DND-41 (cell line): Measurements from ENCODE around the gene ATG2A.

Source experiments
- ATAC-seq: fragments of 200-7000 bp; cut with Tn5 transposase; 3 replicates; pipeline ENCODE4 v1.9.1; 2021; ENCODE audit warnings: low read depth; ENCODE audit not compliant: insufficient read depth
- DNase-seq: peaks from one replicate; pipeline ENCODE4 v3.0.0-alpha.2; 2020
- H2AFZ ChIP-seq: 2 replicates; pipeline ENCODE4 v1.6.0; 2012; ENCODE audit warnings: low read depth, low read length
- H3K27ac ChIP-seq: 2 replicates; pipeline ENCODE4 v1.5.1; 2012; ENCODE audit warnings: low read length, inconsistent platforms
- H3K27me3 ChIP-seq: fragments of 200-600 bp; sonication (generic); 2 replicates; pipeline ENCODE4 v1.6.0; 2012; ENCODE audit warnings: low read length, mild to moderate bottlenecking, inconsistent platforms; ENCODE audit not compliant: insufficient read depth, poor library complexity
- H3K36me3 ChIP-seq: 2 replicates; pipeline ENCODE4 v1.5.1; 2012; ENCODE audit warnings: low read length, inconsistent platforms; ENCODE audit not compliant: insufficient read depth
- H3K4me1 ChIP-seq: 2 replicates; pipeline ENCODE4 v1.5.1; 2012; ENCODE audit warnings: mild to moderate bottlenecking, low read length; ENCODE audit not compliant: insufficient read depth
- H3K4me2 ChIP-seq: 2 replicates; pipeline ENCODE4 v1.6.0; 2012; ENCODE audit warnings: mild to moderate bottlenecking, moderate library complexity, low read length, inconsistent platforms; ENCODE audit not compliant: insufficient read depth
- H3K4me3 ChIP-seq, 2 experiments: fragments of 200-600 bp in 1 of 2; shearing (Covaris generic) in 1 of 2; 2 replicates each; pipeline ENCODE4 v1.5.1; 2012 to 2016; ENCODE audit warnings: inconsistent platforms in 2 of 2, low read length in 2 of 2, mild to moderate bottlenecking in 2 of 2, low read depth in 1 of 2, moderate library complexity in 1 of 2
- H3K79me2 ChIP-seq: 2 replicates; pipeline ENCODE4 v1.6.0; 2012; ENCODE audit warnings: low read length, inconsistent platforms; ENCODE audit not compliant: insufficient read depth
- H3K9ac ChIP-seq: 2 replicates; pipeline ENCODE4 v1.6.0; 2012; ENCODE audit warnings: low read depth, mild to moderate bottlenecking, inconsistent platforms, low read length, moderate library complexity
- H3K9me3 ChIP-seq: 2 replicates; pipeline ENCODE4 v1.5.1; 2012; ENCODE audit warnings: low read length, moderate library complexity, mild to moderate bottlenecking, inconsistent platforms; ENCODE audit not compliant: insufficient read depth, severe bottlenecking
- H4K20me1 ChIP-seq: 2 replicates; pipeline ENCODE4 v1.6.0; 2012; ENCODE audit warnings: low read length; ENCODE audit not compliant: insufficient read depth
- EZH2 ChIP-seq: IDR thresholded peaks from 3 replicates; pipeline ENCODE4 v1.6.1; 2012; ENCODE audit warnings: borderline replicate concordance, low read depth, mild to moderate bottlenecking, moderate library complexity, low read length, inconsistent platforms; ENCODE audit not compliant: severe bottlenecking
- TF ChIP-seq, protein P1 (sequence below): IDR thresholded peaks from 2 replicates; pipeline ENCODE4 v1.5.1; 2012; ENCODE audit warnings: borderline replicate concordance, low read length, moderate library complexity, mild to moderate bottlenecking; ENCODE audit not compliant: poor library complexity, severe bottlenecking; ENCODE audit errors: extremely low read depth

Gene ATG2A

DNA sequence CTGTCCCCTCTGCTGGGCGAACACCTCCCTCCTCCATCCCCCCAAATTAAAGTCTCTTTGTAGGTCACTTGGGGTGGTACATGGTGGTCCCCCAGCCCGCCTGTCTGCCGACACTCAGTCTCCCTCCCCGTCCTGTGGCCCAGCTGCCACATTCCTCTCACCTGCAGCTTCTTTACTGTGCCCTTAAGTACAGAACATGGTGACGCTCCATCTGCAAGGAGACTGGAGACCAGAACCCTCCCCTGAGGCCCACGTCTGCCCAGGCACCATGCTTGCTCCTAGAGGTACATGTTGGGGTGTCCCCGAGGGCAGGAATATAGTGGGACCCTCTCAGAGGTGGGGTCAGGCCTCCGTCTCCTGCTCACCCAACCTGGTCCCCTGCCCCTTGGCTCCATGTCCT is 33.0 kb downstream of the ATG2A start:
- Histone ChIP-seq H2AFZ (no peak overlapping the region), H3K9me3 (no peaks in the 10 kb centered on the region), H4K20me1 (no peaks in the 10 kb centered on the region), H3K9ac (no peak overlapping the region; the same call in 1 of the 2 replicates), H3K4me3 (no peak overlapping the region), H3K27ac (peak overlapping the region; percentile 18; the same call in 1 of the 2 replicates), H3K4me2 (no peak overlapping the region), H3K79me2 (peaks cover 2% of the 10 kb centered on the region), H3K4me1 (peaks cover 51% of the 10 kb centered on the region), H3K36me3 (no peaks in the 10 kb centered on the region), H3K27me3 (no peaks in the 10 kb centered on the region)
- TF ChIP-seq, protein P1, sequence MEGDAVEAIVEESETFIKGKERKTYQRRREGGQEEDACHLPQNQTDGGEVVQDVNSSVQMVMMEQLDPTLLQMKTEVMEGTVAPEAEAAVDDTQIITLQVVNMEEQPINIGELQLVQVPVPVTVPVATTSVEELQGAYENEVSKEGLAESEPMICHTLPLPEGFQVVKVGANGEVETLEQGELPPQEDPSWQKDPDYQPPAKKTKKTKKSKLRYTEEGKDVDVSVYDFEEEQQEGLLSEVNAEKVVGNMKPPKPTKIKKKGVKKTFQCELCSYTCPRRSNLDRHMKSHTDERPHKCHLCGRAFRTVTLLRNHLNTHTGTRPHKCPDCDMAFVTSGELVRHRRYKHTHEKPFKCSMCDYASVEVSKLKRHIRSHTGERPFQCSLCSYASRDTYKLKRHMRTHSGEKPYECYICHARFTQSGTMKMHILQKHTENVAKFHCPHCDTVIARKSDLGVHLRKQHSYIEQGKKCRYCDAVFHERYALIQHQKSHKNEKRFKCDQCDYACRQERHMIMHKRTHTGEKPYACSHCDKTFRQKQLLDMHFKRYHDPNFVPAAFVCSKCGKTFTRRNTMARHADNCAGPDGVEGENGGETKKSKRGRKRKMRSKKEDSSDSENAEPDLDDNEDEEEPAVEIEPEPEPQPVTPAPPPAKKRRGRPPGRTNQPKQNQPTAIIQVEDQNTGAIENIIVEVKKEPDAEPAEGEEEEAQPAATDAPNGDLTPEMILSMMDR: no peak
- no peak for TF ChIP-seq EZH2
- ATAC-seq: no peak
- no peak for DNase-seq

DNA sequence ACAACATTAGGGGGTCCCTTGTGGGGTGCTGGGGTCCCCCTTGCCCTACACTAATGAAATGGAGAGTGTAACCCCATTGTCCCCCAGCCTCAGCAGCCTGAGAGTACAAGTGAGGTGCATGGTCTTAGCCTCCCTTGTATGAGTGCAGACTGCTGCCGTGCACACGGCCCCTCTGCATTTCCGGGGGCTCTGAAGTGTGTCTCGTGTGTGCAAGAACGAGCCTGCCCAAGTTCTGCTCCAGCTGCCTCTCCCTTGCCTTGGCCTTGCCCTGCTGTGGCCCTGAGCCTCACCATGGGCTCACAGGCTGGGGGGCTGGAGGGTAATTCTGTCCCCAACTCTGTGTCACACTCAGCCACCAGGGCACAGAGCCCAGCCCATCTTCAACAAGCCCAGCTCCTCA is 33.4 kb downstream of the ATG2A start:
- no peak for ATAC-seq
- peak; percentile 30 for DNase-seq
- Histone ChIP-seq H3K27me3 (no peaks in the 10 kb centered on the region), H3K4me3 (no peak overlapping the region), H3K9ac (no peak overlapping the region; the same call in 1 of the 2 replicates), H3K4me2 (no peak overlapping the region), H3K27ac (peak overlapping the region; percentile 36; the same call in 1 of the 2 replicates), H3K4me1 (peaks cover 53% of the 10 kb centered on the region), H4K20me1 (no peaks in the 10 kb centered on the region), H2AFZ (no peak overlapping the region), H3K36me3 (no peaks in the 10 kb centered on the region), H3K9me3 (no peaks in the 10 kb centered on the region), H3K79me2 (peaks cover 4% of the 10 kb centered on the region)
- TF ChIP-seq, protein P1: no peak
- TF ChIP-seq EZH2: no peak

DNA sequence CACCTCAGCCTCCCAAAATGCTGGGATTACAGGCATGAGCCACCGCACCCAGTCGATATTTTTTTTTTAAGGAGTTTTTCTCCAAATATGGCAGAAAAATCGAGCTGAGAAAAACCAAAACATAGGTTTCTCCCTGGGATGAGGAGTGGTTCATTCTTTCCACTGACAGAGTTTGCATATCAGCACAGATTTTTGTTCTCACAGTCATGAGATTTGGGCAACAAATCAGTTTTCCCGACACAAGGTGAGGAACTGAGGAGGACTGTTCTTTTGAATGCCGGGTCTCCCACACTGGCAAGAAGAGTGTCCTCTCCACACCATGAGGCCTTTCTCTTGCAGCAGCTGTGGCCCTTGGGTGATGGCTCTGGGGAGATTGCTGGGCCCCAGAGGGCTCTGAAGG is 34.8 kb downstream of the ATG2A start:
- Histone ChIP-seq H3K27ac (no peak overlapping the region), H3K9me3 (no peaks in the 10 kb centered on the region), H4K20me1 (peaks cover 8% of the 10 kb centered on the region; the same call in 1 of the 2 replicates), H3K79me2 (peaks cover 15% of the 10 kb centered on the region), H3K36me3 (no peaks in the 10 kb centered on the region; the same call in 1 of the 2 replicates), H2AFZ (no peak overlapping the region), H3K27me3 (no peaks in the 10 kb centered on the region), H3K4me1 (peaks cover 49% of the 10 kb centered on the region), H3K4me2 (no peak overlapping the region), H3K9ac (no peak overlapping the region), H3K4me3 (no peak overlapping the region)
- no peak for DNase-seq
- ATAC-seq: no peak
- TF ChIP-seq, protein P1: no peak
- no peak for TF ChIP-seq EZH2

DNA sequence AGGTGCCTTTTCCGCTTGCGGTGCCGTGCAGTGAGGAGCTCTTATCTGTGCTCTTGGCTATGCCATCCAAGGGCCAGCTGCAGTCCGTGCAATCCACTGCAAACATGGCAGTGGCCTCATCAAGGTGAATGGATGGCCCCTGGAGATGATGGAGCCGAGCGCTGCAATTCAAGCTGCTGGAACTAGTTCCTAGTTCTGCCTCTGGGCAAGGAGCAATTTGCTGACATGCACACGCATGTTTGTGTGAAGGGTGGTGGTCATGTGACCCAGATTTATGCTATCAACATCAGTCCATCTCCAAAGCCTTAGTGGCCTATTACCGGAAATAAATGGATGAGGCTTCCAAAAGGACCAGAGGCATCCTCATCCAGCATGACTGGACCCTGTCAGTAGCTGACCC is 35.5 kb downstream of the ATG2A start:
- Histone ChIP-seq H2AFZ (no peak overlapping the region), H3K27me3 (no peaks in the 10 kb centered on the region), H3K4me2 (no peak overlapping the region), H3K79me2 (peaks cover 22% of the 10 kb centered on the region), H4K20me1 (peaks cover 16% of the 10 kb centered on the region), H3K27ac (no peak overlapping the region), H3K4me1 (peaks cover 57% of the 10 kb centered on the region), H3K36me3 (no peaks in the 10 kb centered on the region; the same call in 1 of the 2 replicates), H3K4me3 (no peak overlapping the region), H3K9me3 (no peaks in the 10 kb centered on the region), H3K9ac (no peak overlapping the region)
- TF ChIP-seq EZH2: no peak
- TF ChIP-seq, protein P1: no peak
- DNase-seq (no peak), ATAC-seq (no peak)
